Measurements from ENCODE around the gene EXTL1. TPM values are rescaled to one million over a fixed set of nuclear protein-coding genes. Genes with fewer than 3 reads are reported as not detected.

Gene EXTL1
- total RNA-seq, 1 donor from 2014 or later, result not detected

DNA sequence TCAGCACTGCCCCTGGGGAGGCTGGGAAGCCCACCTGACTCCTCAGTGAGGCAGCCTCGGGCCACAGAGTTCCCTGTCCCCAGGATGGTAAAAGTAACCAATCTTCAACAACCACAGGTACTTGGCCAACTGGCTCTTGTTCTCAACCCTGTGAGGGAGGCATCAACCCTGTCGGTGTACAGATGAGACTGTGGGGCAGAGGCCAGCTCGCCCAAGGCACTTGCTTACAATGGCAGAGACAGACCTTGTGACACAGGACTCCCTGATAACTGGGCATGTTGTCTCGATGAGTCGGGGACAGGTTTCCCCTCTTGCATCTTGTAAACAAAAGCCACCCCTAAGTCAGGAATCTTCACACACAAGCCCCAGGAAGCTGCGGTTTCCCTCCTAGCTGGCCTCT, 16.3 kb downstream of the EXTL1 start:
- DNase-seq (ENCODE audit: low read depth) (no peak), FAIRE-seq (no peak)
- H3K27me3 ChIP-seq (ENCODE audit: control insufficient read depth, insufficient read depth, low read length), result peaks cover 8% of the 10 kb centered on the region
- no peaks in the 10 kb centered on the region for H3K36me3 ChIP-seq (ENCODE audit: control insufficient read depth, insufficient read depth, low read length)
- no peak overlapping the region for H3K4me3 ChIP-seq (ENCODE audit: low read depth, low read length)
- TF ChIP-seq, protein P1, sequence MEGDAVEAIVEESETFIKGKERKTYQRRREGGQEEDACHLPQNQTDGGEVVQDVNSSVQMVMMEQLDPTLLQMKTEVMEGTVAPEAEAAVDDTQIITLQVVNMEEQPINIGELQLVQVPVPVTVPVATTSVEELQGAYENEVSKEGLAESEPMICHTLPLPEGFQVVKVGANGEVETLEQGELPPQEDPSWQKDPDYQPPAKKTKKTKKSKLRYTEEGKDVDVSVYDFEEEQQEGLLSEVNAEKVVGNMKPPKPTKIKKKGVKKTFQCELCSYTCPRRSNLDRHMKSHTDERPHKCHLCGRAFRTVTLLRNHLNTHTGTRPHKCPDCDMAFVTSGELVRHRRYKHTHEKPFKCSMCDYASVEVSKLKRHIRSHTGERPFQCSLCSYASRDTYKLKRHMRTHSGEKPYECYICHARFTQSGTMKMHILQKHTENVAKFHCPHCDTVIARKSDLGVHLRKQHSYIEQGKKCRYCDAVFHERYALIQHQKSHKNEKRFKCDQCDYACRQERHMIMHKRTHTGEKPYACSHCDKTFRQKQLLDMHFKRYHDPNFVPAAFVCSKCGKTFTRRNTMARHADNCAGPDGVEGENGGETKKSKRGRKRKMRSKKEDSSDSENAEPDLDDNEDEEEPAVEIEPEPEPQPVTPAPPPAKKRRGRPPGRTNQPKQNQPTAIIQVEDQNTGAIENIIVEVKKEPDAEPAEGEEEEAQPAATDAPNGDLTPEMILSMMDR (IDR thresholded peaks at IDR 0.05; ENCODE audit: insufficient read depth, low read length, severe bottlenecking), result no peak

DNA sequence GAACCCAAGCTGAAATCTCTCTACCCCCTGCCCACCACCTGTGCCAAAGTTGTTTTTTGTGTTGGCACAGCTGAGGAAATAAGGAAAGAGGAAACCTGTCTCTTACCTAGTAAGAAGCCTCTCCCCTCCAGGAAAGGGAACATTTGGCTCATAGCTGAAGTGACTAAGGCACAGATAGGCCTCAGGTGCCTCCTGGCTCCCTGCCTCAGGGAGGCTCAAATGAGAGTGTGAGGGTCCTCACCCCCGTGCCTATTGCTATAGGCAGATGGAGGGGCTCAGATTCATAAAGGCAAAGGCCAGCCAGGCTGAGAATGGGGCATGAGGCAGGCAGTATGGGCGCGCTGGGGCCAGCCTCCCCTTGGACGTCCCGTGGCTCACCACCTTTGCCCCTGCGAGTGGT, 16.9 kb downstream of the EXTL1 start:
- TF ChIP-seq, protein P1 (IDR thresholded peaks at IDR 0.05; ENCODE audit: insufficient read depth, low read length, severe bottlenecking), result no peak
- FAIRE-seq, result peak; percentile 52
- DNase-seq (ENCODE audit: low read depth), result peak; percentile 8
- Histone ChIP-seq H3K4me3 (ENCODE audit: low read depth, low read length) (no peak overlapping the region), H3K36me3 (ENCODE audit: control insufficient read depth, insufficient read depth, low read length) (no peaks in the 10 kb centered on the region), H3K27me3 (ENCODE audit: control insufficient read depth, insufficient read depth, low read length) (peaks cover 8% of the 10 kb centered on the region)

DNA sequence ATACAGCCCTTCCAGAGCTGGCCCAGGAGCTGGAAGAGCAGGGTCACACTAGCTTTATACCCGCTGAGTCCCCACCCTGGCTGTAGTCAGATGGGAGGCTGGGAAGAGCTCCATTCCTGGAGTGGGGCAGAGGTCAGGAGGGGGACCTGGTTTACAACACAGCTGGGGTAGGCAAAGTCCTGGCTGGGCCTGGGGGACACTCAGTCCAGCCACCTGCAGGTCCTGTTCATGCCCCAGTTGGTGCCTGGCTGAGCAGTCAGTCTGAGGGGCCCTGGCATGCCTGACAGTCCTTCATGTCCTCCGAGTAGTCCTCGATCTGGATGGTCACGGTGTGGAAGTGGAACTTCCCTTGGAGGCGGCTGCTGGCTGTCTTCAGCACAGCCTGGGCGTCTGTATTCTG, 17.3 kb downstream of the EXTL1 start:
- TF ChIP-seq, protein P1 (IDR thresholded peaks at IDR 0.05; ENCODE audit: insufficient read depth, low read length, severe bottlenecking), result no peak
- H3K27me3 ChIP-seq (ENCODE audit: control insufficient read depth, insufficient read depth, low read length), result peaks cover 8% of the 10 kb centered on the region

DNA sequence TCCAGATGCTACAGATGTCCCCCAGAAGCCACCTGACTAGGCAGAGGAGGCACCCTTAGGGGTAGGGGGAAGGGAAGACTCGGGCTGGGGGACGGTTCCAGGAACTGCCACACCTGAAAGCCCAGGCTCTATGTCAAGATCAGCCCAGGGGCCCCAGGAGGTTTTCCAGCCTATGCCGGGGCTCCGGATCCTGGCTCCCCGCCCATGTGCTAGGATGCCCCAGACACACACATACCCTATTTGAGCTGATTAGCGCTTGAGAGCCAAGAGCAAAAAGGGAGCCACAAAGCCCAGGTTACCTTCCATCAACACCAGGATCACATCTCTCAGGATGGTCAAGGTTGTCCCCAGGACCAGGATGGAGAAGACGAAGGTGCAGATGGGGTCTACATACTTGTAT, 19.8 kb downstream of the EXTL1 start:
- DNase-seq (ENCODE audit: low read depth) (no peak), FAIRE-seq (no peak)
- Histone ChIP-seq H3K4me3 (ENCODE audit: low read depth, low read length) (no peak overlapping the region), H3K27me3 (ENCODE audit: control insufficient read depth, insufficient read depth, low read length) (peaks cover 22% of the 10 kb centered on the region), H3K36me3 (ENCODE audit: control insufficient read depth, insufficient read depth, low read length) (no peaks in the 10 kb centered on the region)
- TF ChIP-seq, protein P1 (IDR thresholded peaks at IDR 0.05; ENCODE audit: insufficient read depth, low read length, severe bottlenecking), result no peak

More for the DNA sequence above, 17.3 kb downstream of the EXTL1 start:
- FAIRE-seq, result no peak
- no peak for DNase-seq (ENCODE audit: low read depth)
- H3K4me3 ChIP-seq (ENCODE audit: low read depth, low read length), result no peak overlapping the region
- no peaks in the 10 kb centered on the region for H3K36me3 ChIP-seq (ENCODE audit: control insufficient read depth, insufficient read depth, low read length)

DNA sequence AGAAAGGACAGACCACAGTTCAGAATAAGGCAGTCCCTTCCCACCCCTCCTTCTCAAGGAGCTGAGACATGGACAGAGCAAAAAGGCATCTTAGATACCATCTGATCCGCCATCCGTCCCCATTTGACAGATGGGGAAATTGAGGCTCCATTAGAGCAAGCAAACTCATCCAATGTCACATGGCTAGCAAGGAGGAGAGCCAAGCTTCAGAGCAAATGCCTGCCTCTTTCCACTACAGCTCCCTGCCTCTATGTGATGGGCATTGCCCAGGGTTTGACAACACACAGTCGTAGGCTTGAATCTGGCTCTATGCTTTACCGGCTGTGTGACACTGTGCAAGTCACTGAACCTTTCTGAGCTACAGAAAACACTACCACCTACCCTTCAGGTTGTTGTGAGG, 20.4 kb downstream of the EXTL1 start:
- Histone ChIP-seq H3K36me3 (ENCODE audit: control insufficient read depth, insufficient read depth, low read length) (no peaks in the 10 kb centered on the region), H3K27me3 (ENCODE audit: control insufficient read depth, insufficient read depth, low read length) (peaks cover 27% of the 10 kb centered on the region), H3K4me3 (ENCODE audit: low read depth, low read length) (no peak overlapping the region)
- TF ChIP-seq, protein P1 (IDR thresholded peaks at IDR 0.05; ENCODE audit: insufficient read depth, low read length, severe bottlenecking), result no peak
- DNase-seq (ENCODE audit: low read depth), result no peak
- no peak for FAIRE-seq

DNA sequence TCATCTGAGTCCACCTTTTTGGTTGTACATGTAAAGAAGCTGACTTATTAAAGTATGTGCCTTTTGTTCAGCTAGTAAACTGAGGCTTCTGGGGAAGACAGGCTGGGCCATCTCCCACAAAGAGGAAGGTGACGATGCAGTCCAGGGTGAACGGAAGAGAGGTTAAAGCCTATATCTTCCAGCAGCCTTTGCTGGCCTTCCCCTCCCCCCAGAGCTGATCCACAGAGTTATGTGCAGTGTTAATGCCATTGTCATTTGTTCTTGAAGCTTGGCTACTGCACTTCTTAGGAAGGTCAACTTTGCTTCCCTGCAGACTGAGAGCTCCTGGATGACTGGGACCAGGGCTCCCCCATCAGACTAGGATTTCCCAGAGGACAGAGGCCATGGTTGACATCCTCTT, 22.2 kb downstream of the EXTL1 start:
- Histone ChIP-seq H3K36me3 (ENCODE audit: control insufficient read depth, insufficient read depth, low read length) (no peaks in the 10 kb centered on the region), H3K27me3 (ENCODE audit: control insufficient read depth, insufficient read depth, low read length) (peaks cover 31% of the 10 kb centered on the region), H3K4me3 (ENCODE audit: low read depth, low read length) (no peak overlapping the region)
- FAIRE-seq (peak; percentile 36), DNase-seq (ENCODE audit: low read depth) (no peak)
- TF ChIP-seq, protein P1 (IDR thresholded peaks at IDR 0.05; ENCODE audit: insufficient read depth, low read length, severe bottlenecking), result no peak

Measured in bronchial epithelial cell (primary cell).